Brain pericyte (primary cell): ENCODE results near the gene IL17RD.

Experiments used
- DNase-seq: peaks from one replicate; pipeline ENCODE4 v3.0.0-alpha.2; 2012; ENCODE audit warnings: low read depth, low spot score

The IL17RD gene

DNA sequence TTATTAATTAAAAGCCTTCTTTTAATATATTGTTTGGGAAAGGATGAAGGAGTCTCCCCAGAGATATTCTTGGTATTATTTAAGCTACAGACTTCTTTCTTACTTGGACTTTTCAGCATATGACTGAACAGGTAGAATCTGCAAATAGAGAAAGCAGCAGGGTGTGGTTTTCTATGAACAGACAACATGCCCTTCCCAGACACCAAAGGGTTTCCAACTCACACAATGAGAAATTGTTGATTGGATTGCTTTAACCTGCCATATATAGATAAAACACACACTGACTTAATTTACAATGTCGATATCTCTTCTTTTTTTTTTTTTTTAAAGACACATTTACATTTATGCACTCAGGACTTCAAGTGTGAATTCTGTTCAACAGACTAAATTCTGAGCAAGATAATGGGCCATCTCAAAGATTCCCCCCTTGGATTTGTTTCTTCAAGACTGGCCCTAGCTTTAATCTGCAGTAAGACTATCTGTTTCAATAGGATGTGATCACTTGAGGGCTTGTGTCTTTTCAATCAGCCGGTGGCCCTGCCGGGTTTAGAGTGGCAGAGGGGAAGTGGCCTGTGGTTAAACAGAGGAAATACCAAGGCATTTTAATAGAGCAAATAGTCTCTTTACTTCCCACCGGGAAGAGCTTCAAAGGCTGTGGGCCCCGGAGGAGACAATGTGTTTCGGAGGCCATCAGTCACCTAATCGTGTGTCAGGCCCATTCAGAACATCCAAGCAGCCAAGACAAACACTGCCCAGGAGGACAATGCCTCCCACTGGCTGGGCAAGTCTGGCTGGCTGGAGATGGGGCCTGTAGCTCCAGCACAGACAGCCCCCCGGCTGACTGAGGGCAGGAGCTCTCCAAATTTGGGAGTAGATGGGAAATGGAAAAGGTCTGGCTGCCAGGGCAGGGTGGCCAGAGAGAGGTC is 6.1 kb downstream of the IL17RD start:
- DNase-seq: no peak

DNA sequence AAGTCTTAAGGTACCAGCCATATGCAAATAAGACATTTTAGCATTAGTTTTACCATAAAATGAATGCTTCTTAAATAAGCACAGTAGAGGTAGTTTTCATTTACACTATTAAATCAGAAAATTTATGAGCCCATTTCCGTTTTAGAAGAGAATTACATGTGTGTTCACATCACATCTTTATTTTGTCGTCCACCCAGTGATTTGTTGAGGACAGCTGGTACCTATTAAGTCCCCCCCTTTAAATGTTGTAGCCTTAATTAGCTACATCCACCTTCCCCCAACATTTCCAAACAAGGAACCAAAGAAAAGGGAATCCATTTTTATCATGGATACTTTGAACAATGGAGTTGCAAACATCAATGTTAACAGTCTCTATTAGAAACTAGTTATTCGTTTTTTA is 6.8 kb downstream of the IL17RD start:
- no peak for DNase-seq

DNA sequence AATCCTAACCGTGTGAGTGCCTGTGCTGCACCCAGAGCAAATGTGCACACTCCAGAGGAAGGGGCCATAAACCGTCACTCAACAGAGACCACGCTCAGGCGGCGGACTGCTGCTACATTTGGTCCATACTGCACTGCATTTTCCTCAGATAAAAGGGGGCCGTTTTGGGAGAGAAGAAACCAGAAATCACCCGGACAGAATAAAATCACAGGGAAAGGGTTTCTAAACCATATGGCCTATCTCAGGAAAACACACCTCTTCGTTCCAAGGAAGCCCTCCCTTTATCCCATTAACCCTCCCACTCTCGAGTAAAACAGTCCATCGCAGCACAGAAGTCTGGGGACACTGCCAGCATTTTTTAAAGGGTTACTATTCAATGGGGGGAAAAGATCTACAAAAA is 7.6 kb downstream of the IL17RD start:
- DNase-seq: no peak

DNA sequence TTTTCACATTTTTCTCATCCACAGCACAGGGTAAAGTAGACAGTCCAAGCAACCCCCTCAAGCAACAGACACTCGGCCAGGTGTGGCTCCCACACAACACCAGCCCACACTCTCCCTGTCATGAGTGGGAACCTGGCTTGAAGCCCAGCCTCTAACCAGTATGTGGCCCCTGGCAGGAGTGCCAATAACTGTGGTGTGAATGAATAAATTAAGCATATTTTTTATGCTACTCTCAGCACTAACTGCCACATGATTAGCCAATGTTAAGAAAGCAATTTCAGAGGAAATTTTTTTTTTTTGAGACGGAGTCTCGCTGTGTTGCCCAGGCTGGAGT is 9.9 kb downstream of the IL17RD start:
- no peak for DNase-seq

DNA sequence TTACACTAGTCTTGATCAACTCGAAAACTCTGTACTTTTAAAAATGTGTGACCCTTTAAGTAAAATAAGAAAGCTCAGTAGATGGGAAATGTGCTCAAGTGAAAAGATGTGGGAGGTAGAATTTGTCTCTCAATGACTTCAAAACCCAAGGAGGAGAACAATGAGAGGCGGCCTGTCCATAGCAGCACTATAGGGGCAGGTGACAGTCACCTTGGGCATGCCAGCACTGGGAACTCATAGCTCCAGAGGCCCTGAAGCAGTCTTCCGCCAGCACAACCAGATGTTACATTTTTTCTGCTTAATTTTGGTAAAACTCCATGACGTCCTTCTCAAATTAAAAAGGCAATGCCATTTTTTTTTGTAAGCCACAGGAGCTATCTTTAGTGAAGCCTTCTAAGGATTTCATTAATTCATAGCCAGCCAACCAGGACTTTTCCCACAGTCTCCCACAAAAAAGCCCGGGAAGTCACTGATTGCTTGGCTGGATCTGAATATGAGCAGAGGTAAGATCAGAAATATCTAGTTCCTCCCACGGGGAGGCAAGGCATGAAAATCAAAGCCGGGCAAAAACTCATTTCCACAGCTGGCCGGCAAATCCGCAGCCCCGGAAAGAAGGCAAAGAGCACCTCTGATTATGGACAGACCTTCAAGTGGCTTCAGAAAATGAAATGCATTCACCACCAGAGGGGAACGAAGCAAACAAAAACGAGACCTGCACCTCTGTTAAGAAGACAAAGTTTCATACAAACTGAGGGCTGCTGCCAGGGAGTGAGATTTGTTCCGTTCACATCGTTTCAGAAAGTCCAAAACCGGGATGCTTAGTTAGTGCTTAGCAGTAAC is 10.5 kb downstream of the IL17RD start:
- DNase-seq: no peak

DNA sequence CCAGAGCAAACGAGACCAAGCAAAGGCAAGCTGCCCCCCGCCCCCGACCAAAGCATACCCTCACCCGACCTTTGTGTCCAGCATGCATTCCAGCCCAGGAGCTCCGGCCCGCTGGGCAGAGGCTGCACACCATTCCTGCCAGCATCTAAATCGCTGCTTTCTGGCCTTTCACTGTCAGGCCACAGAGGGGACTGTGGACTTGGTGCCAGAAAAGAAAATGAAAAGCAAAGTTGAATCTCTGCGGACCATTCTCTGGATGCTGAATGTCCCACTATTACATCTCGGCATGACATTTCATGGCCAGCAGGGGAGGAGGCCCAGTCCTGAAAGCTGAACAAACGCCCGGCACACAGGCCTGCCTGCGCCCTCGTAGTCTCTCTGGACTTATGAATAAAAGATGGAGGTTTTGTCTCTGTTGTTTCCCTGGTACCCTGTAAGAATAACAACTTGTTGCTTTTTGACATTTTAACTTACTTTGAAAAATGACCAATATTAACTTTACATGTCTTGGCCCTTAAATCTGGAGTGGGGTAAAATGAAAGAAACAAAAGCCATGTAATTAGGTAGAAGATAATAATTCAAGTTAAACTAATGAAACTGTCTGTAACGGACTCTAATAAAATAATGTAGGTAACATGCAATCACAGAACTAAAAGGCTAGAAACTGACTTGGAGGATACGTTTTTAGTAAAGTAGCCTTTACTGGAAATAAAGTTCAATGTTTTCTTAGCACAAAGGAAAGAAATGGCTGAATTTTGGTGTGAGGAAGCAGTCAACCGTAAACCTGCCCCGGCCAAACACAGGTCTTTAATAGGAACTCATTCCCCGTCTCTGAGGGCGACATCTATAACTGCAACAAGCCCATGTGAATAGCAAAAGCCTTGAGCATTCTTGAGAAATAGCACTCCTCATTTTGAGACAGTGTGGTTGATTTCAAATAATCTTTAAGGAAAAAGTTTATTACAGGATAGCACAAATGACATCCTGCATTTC is 12.7 kb downstream of the IL17RD start:
- no peak for DNase-seq

DNA sequence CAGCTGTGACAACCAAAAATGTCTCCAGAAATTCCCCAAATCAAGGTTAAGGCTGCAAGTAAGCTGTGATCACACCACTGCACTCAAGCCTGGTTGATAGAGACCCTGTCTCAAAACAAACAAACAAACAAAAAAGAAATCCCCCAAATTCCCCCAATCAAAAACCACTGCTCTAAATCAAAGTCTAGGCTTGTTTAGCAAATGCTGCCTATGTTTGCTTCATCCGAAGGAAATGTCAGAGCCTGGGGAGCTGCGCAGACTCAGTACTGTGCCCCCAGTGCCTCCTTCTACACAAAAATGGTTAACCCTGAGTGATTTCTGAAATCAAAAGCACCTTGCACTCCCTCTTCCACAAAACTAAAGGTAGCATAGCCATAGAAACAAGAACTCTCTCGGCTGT is 13.4 kb downstream of the IL17RD start:
- no peak for DNase-seq

DNA sequence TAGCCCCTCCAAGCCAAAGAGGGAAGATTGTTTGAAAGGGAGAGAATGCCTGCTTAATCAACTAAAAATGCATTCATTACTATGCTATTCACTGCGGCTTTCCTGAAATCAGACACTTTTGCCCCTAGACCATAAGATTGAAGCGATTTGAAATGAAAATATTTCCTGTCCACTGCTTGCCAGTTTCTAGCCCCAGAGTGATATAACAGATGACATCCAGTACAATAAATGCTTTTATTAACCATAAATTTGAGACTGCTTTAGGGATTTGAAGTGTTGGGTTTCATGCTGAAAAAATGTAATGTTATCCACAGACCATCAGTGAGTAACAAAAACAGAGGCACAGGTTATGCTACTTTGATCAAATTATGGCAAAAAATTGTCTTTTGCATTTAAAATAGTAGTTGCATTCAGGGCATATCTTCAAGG is 14.1 kb downstream of the IL17RD start:
- DNase-seq: no peak

DNA sequence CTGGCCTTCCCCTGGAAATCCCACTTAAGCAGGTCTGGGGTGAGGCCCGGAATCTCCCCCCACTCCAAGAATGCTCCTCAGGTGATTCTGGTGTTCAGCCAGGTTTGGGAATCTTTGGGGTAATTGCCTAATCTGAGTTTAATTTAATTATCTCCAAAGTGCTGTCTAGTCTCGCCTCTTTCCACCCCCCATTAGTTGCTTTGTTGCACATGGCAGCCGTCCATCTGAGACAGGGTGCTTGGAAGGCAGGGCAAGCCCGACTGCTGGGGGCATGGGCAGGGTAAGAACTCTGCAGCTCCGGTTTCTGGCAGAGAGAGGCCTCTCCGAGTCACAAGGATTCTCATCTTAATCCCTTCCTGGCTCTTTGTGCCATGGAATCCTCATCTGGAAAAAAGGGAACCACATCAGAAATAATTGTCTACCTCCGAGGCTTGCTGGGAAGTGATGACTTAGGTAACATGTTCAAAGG is 15.0 kb downstream of the IL17RD start:
- no peak for DNase-seq

DNA sequence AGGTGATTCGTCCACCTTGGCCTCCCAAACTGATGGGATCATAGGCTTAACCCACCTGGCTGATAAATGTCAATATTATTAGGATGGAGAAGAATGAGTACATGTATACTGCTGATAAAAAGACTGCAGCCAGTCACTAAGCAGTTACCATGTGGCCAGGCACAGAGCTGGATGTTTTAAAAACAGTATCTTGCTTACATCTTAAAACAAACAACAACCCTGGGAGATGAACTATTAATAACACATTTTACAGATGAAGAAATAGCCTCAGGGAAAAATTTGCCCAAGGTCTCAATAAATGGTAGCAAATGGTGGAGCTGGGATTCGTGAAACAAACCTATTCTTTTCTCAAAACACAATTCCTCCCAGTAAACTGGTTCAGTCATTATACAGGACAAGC is 18.1 kb downstream of the IL17RD start:
- no peak for DNase-seq

DNA sequence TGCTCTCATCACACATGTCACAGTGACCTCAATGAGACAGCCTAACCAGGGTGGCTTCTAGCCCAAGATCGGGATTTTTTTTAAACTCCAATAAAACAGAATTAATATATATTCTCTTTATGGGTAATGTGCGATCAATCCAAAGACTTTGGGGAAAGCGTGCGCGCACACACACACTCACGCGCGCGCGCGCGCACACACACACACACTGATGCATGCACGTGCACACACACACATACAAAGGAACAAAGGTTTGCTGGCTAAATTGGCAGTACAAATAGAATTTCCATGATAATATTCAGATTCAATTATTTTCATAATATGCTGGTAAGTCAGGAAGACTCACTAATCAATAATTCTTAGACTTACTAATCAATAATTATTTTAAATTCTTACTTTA is 19.3 kb downstream of the IL17RD start:
- no peak for DNase-seq

DNA sequence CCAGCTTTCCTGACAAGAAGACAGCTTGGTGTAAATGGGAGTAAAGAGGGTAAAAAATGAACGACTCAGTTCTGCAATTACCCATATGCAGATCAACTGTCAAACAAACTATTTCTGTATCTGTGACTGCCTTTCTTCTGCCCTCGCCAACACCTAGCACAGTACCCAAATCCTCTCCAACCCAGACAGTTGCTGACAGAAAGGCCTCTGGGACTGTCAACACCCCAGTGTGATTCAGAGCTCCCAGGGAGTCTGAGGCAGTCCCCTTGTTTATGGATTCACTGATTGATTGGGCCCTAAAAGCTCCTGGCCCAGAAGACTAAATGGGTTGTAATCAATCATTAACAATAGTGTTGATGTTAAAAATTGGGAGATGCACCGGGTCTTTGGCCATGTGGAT is 20.2 kb downstream of the IL17RD start:
- DNase-seq: no peak

DNA sequence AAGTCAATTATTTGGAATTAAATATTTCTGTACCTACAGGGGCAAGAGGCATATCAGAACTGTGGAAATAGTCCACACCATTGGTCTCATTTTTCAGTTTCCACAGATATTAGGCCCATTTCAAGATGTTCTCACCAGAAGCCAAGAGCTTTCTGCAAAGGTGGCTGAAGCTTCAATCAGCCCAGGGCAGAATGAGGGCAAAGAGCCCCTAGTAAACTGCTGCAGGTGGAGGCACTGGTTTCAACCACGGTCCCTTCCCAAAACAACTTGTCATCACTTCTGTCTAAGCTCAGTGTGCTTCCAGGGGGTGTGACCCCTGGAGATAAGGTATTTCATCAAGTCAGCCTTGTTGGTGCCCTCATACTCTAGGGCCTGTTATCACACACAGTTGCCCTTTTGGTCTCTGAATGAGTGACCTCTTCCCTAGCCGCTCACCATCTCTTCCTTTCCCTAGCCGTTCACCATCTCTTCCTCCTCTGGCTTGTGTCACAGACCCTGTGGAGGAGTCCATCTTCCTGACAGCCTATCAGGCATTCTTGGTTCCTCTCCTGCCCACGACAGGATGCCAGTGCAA is 21.2 kb downstream of the IL17RD start:
- DNase-seq: no peak

DNA sequence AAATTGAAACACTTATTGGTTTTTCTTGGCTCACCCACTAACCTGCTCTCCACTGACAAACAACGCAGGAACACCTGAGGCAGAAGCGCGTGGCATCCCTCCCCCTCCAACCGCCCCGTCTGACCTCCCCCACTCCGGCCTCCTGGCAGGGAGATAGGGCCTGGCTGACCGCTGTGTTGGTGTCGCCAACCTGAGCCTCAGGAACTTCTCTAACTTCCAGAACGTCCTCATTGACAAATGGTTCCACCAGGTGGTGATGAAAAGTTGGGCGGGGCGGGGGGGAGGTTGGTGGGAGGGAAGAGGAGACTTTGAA is 22.8 kb downstream of the IL17RD start:
- DNase-seq: no peak

DNA sequence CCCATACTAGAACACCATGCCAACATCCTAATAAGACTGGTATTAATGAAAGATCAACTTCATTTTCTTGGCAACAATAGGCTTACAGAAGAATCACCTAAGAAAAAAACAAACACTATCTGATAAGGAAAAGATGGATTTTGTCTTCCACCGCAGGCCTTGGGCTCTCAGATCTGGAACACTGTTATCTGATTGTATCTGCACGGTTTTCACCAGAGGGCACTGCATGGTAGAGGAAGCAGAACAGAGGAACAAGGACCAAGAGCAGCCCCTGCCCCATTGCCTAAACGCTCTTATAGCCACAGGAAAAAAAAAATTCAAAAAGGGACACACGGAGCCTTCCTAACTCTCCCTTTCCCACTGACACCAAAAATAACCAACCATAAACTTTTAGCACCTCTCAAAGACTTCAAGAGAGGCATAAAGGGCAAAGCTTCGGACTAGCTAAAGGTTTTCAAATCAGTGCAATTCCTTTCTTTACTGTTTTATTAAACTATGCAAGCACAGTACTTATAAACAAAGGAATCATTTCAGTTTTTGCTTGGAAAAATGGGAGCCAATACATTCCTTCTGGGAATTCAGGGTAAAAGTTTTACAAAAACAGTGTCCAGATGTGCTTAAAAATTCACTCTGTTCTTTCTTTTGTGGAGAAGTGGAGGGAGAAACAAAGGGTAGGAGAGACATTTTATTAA is 23.3 kb downstream of the IL17RD start:
- no peak for DNase-seq

DNA sequence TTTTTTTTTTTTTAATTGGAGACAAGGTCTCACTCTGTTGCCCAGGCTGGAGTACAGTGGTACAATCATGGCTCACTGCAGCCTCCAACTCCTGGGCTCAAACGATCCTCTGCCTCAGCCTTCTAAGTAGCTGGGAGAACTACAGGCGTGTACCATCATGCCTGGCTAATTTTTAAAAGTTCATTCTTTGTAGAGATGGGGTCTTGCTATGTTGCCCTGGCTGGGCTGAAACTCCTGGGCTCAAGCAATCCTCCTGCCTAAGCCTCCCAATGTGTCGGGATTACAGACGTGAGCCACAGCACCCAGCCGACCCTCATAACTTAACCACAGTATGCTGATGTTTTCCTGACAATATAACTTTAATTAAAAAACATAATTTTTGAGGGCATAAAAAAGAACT is 24.3 kb downstream of the IL17RD start:
- DNase-seq: no peak

DNA sequence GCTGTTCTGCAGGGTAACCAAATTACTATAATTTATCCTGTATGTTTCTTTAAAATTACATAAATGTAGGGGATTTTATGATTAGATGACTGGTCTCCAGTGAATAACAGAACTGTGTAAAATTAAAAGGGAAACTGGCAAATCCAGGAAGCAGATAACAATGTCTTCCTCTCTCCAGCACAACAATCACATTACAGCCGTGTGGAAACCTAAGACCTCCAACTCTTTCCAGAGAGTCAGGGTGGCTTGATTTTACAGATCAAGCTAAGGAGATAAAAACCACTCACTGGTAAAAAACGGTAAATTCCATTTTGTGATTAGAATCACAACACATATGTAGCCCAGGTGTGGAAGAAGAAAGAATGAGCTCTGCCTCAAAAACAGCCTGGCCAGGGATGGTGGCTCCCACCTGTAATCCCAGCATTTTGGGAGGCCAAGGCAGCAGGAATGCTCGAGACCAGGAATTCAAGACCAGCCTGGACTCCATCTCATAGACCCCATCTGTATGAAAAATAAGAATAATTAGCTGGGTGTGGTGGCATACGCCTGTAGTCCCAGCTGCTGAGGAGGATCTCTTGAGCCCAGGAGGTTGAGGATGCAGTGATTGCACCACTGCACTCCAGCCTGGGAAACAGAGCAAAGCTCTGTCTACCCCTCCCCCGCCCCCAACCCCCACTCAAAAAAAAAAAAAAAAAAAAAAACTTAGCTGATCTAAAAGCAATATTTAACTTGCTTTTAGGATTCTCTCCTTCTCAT is 29.0 kb downstream of the IL17RD start:
- no peak for DNase-seq

DNA sequence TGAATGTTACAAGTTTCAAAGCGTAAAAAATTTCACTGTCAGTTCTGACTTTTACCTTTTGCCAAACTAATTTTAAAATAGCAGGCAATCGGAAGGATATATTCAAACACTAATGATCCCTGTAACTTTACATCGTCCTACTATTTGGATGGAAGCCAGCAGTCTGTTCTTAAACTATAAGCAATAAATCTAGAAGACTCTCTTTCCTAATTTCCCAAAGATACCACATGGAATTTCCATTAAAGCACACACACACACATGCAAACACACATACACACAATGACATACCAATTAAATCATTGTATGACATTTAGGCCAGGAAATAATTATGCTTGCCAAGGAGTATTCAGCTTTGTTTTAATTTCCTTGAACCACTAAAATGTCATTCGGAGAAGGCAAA is 32.0 kb downstream of the IL17RD start:
- no peak for DNase-seq

DNA sequence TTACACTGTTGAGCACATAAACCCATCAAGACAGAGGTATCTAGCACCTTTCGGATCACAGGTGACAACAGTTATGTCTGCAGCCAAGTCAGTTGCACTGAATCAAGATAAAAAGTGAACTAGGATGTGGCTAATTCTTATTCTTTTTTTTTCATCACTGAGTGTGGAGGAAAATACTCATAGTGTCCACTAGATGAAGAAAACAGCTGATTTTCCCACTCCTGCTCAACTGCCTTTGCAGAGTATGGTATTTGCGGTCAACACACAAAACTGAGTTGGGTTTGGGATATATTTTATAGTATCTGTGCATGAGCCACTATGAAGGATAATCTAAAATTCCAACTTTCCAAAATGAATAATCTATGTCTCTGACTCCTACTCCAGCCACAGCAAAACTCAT is 32.5 kb downstream of the IL17RD start:
- DNase-seq: no peak

DNA sequence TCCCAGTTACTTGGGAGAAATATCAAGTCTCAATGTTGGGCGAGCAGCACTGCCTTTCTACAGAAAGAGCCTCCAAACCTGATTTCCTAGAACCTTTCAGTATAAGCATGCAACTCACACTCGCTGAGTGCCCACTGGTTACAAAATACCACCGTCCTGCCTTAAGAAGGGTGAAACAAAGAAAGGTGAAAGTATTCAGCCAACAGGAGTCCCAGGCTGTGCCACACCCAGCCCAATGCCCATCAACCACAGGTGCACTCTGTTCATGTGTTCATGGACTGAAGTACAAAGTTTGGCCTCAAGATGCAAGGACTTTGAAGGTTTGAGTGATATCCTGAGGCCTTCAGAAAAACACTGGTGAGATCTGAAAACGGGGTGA is 34.0 kb downstream of the IL17RD start:
- no peak for DNase-seq
